ENCODE measurements around the gene ALDH2. TPM values are rescaled to one million over a fixed set of nuclear protein-coding genes. Genes with fewer than 3 reads are reported as not detected.
A peak's percentile ranks its signal among the peaks of the same experiment; 100 is the strongest.
"Not testable (repeated sequence)": the region's sequence is repeated elsewhere in the genome, so short reads cannot be mapped to it uniquely, and the experiment has no call there.

Gene ALDH2
- total RNA-seq, 4 donors from 2014 or later = 102 to 239 (median 162) TPM

- H3K9me3 ChIP-seq; intact Hi-C loops (cut with DNase I; ENCODE audit: low total_unique reads); in situ Hi-C loops (cut with MboI; ENCODE audit: low pct_ligation_motif_present in 1 of 4, low pct_unique_long_range_greater_than_20kb in 1 of 4, low sequenced_read_pairs in 3 of 4); H3K27me3 ChIP-seq; H3K36me3 ChIP-seq; H3K4me3 ChIP-seq; DNase-seq: not testable (repeated sequence)
- Histone ChIP-seq H3K27ac (peak overlapping the region; percentile 32 to 56 (median 41)), H3K4me1 (peaks cover 5 to 37% (median 24%) of the 10 kb centered on the region in 4 donors)
- TF ChIP-seq CTCF (IDR thresholded peaks at IDR 0.05) = peak; percentile 23 to 48 (median 40)
- WGBS, 2 donors (ENCODE audit: low coverage in 1 of 2) = 7 to 19% methylated on average over 4 of the region's 4 CpGs
These were observed 57.6 kb downstream of the ALDH2 start for GRCh38 chr12:111824312-111824711.

- 78 to 100% methylated on average over 1 to 5 of the region's 5 CpGs for WGBS, 2 donors (ENCODE audit: low coverage in 1 of 2)
- Histone ChIP-seq H3K27ac (no peak overlapping the region), H3K4me1 (peaks cover under 1 to 31% (median 18%) of the 10 kb centered on the region in 4 donors), H3K9me3 (no peaks in the 10 kb centered on the region), H3K4me3 (no peak overlapping the region), H3K36me3 (no peaks in the 10 kb centered on the region), H3K27me3 (no peaks in the 10 kb centered on the region)
- in situ Hi-C loops (cut with MboI; ENCODE audit: low pct_ligation_motif_present in 1 of 4, low pct_unique_long_range_greater_than_20kb in 1 of 4, low sequenced_read_pairs in 3 of 4) = no loop called here
- no peak for DNase-seq
- intact Hi-C loops (cut with DNase I; ENCODE audit: low total_unique reads) = no loop called here
- no peak for TF ChIP-seq POLR2A (IDR thresholded peaks at IDR 0.05)
- no peak for TF ChIP-seq EP300 (IDR thresholded peaks at IDR 0.05; ENCODE audit: low read depth)
- TF ChIP-seq POLR2AphosphoS5 (IDR thresholded peaks at IDR 0.05) = no peak
- TF ChIP-seq CTCF (IDR thresholded peaks at IDR 0.05) = no peak
These were observed 58.8 kb downstream of the ALDH2 start for GRCh38 chr12:111825509-111825908.

- H3K27ac ChIP-seq = no peak overlapping the region
- WGBS, 2 donors (ENCODE audit: low coverage in 1 of 2) = 80 to 82% methylated on average over 3 of the region's 3 CpGs
- H3K4me3 ChIP-seq = no peak overlapping the region
- TF ChIP-seq POLR2AphosphoS5 (IDR thresholded peaks at IDR 0.05) = no peak
- TF ChIP-seq CTCF (IDR thresholded peaks at IDR 0.05) = no peak
- TF ChIP-seq POLR2A (IDR thresholded peaks at IDR 0.05) = no peak
- TF ChIP-seq EP300 (IDR thresholded peaks at IDR 0.05; ENCODE audit: low read depth) = no peak
- no peaks in the 10 kb centered on the region for H3K9me3 ChIP-seq
- no peak for DNase-seq
- H3K36me3 ChIP-seq = no peaks in the 10 kb centered on the region
- intact Hi-C loops (cut with DNase I; ENCODE audit: low total_unique reads) = no loop called here
- no peaks in the 10 kb centered on the region for H3K27me3 ChIP-seq
- in situ Hi-C loops (cut with MboI; ENCODE audit: low pct_ligation_motif_present in 1 of 4, low pct_unique_long_range_greater_than_20kb in 1 of 4, low sequenced_read_pairs in 3 of 4) = no loop called here
- H3K4me1 ChIP-seq = peaks cover 0 to 30% (median 17%) of the 10 kb centered on the region in 4 donors
These were observed 59.6 kb downstream of the ALDH2 start for GRCh38 chr12:111826316-111826715.

GRCh38 chr12:111826992-111827391 is 60.3 kb downstream of the ALDH2 start:
- no peak for DNase-seq
- Histone ChIP-seq H3K27ac (no peak overlapping the region), H3K4me1 (peaks cover 0 to 27% (median 17%) of the 10 kb centered on the region in 4 donors), H3K27me3 (no peaks in the 10 kb centered on the region), H3K4me3 (no peak overlapping the region), H3K36me3 (no peaks in the 10 kb centered on the region), H3K9me3 (no peaks in the 10 kb centered on the region)
- TF ChIP-seq POLR2A (IDR thresholded peaks at IDR 0.05) = no peak
- no peak for TF ChIP-seq POLR2AphosphoS5 (IDR thresholded peaks at IDR 0.05)
- no peak for TF ChIP-seq CTCF (IDR thresholded peaks at IDR 0.05)
- in situ Hi-C loops (cut with MboI; ENCODE audit: low pct_ligation_motif_present in 1 of 4, low pct_unique_long_range_greater_than_20kb in 1 of 4, low sequenced_read_pairs in 3 of 4) = no loop called here
- intact Hi-C loops (cut with DNase I; ENCODE audit: low total_unique reads) = no loop called here
- WGBS, 2 donors (ENCODE audit: low coverage in 1 of 2) = 93% methylated on average over 2 of the region's 2 CpGs; no CpG with 5 or more reads in 1 of the 2 donors

Data from transverse colon (tissue), 4 donors.